Head of caudate nucleus (tissue), 42 donors: Measurements from ENCODE around the gene ARHGAP42.
"Not testable (repeated sequence)": the region's sequence is repeated elsewhere in the genome, so short reads cannot be mapped to it uniquely, and the experiment has no call there.

Source experiments
- DNase-seq, 42 donors: peaks; one replicate each; pipeline versions ENCODE4 v3.0.0 to v3.0.0-alpha.2; 2020 to 2021; ENCODE audit warnings: mixed read lengths in 7 of 42
- intact Hi-C: fragments of 100-400 bp; cut with DNase I; formaldehyde crosslinking; loops from one replicate; pipeline ENCODE4 v1.15.0; 2022

The ARHGAP42 gene

GRCh38 chr11:101009690-101010055, 322.6 kb downstream of the ARHGAP42 start:
- intact Hi-C loops: no loop called here
- DNase-seq: no peak

- no peak for DNase-seq
- intact Hi-C loops: no loop called here
These were observed 323.8 kb downstream of the ARHGAP42 start for GRCh38 chr11:101010899-101011298.

GRCh38 chr11:101011881-101012280, 324.8 kb downstream of the ARHGAP42 start:
- no peak for DNase-seq
- intact Hi-C loops: no loop called here

GRCh38 chr11:101013702-101014101, 326.6 kb downstream of the ARHGAP42 start:
- intact Hi-C loops, DNase-seq: not testable (repeated sequence)

- intact Hi-C loops: no loop called here
- DNase-seq: no peak
These were observed 327.7 kb downstream of the ARHGAP42 start for GRCh38 chr11:101014600-101015285.

GRCh38 chr11:101019870-101020269, 332.8 kb downstream of the ARHGAP42 start:
- no peak for DNase-seq
- intact Hi-C loops: no loop called here

- intact Hi-C loops: no loop called here
- no peak for DNase-seq
These were observed 335.2 kb downstream of the ARHGAP42 start for GRCh38 chr11:101022256-101022655.

GRCh38 chr11:101028644-101029043, 341.6 kb downstream of the ARHGAP42 start:
- intact Hi-C loops: no loop called here
- no peak for DNase-seq

GRCh38 chr11:101030015-101030414, 342.9 kb downstream of the ARHGAP42 start:
- intact Hi-C loops: no loop called here
- DNase-seq: no peak

GRCh38 chr11:101030692-101031091, 343.6 kb downstream of the ARHGAP42 start:
- DNase-seq: no peak
- intact Hi-C loops: no loop called here

- DNase-seq: no peak
- intact Hi-C loops: no loop called here
These were observed 344.6 kb downstream of the ARHGAP42 start for GRCh38 chr11:101031713-101032112.

GRCh38 chr11:101032991-101033390, 345.9 kb downstream of the ARHGAP42 start:
- DNase-seq: no peak

GRCh38 chr11:101034076-101034475, 347.0 kb downstream of the ARHGAP42 start:
- intact Hi-C loops: no loop called here
- peak in 2 of 42 donors; percentile 2 to 3 for DNase-seq

More at GRCh38 chr11:101032991-101033390, 345.9 kb downstream of the ARHGAP42 start:
- intact Hi-C loops: no loop called here

- intact Hi-C loops: no loop called here
- DNase-seq: no peak
These were observed 348.8 kb downstream of the ARHGAP42 start for GRCh38 chr11:101035872-101036271.
